ENCODE measurements around the gene AFF3.

GRCh38 chr2:99863903-99864270 is 278.5 kb downstream of the AFF3 start:
- TF ChIP-seq, protein P1, sequence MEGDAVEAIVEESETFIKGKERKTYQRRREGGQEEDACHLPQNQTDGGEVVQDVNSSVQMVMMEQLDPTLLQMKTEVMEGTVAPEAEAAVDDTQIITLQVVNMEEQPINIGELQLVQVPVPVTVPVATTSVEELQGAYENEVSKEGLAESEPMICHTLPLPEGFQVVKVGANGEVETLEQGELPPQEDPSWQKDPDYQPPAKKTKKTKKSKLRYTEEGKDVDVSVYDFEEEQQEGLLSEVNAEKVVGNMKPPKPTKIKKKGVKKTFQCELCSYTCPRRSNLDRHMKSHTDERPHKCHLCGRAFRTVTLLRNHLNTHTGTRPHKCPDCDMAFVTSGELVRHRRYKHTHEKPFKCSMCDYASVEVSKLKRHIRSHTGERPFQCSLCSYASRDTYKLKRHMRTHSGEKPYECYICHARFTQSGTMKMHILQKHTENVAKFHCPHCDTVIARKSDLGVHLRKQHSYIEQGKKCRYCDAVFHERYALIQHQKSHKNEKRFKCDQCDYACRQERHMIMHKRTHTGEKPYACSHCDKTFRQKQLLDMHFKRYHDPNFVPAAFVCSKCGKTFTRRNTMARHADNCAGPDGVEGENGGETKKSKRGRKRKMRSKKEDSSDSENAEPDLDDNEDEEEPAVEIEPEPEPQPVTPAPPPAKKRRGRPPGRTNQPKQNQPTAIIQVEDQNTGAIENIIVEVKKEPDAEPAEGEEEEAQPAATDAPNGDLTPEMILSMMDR (IDR thresholded peaks at IDR 0.05; ENCODE audit: extremely low read depth in 1 of 2, insufficient read depth in 1 of 2, low read depth in 1 of 2, low read length in 2 of 2) = no peak
- TF ChIP-seq POLR2A (IDR thresholded peaks at IDR 0.05; ENCODE audit: low read depth, low read length) (no peak), EZH2 (IDR thresholded peaks at IDR 0.05; ENCODE audit: borderline replicate concordance, low read depth, low read length, severe bottlenecking) (no peak), POLR2AphosphoS5 (IDR thresholded peaks at IDR 0.05; ENCODE audit: insufficient read depth, low read depth, low read length) (no peak), MYC (IDR thresholded peaks at IDR 0.05; ENCODE audit: low read depth, low read length) (no peak), FOS (IDR thresholded peaks at IDR 0.05; ENCODE audit: borderline replicate concordance, insufficient read depth, low read length) (no peak), MAX (IDR thresholded peaks at IDR 0.05; ENCODE audit: insufficient read depth, insufficient read length) (no peak), JUN (IDR thresholded peaks at IDR 0.05; ENCODE audit: borderline replicate concordance, insufficient read depth, insufficient read length, low read depth) (no peak)
